ENCODE data around the gene PCID2.

- TF ChIP-seq CTCF (IDR thresholded peaks at IDR 0.05) (no peak), POLR2A (IDR thresholded peaks at IDR 0.05) (no peak)
These were observed 41.8 kb downstream of the PCID2 start for GRCh38 chr13:113166681-113167080.

Measured in Peyer's patch (tissue), 4 donors.